HUDEP-2 (cell line): ENCODE results near the gene NOX3.
"Not testable (repeated sequence)": the region's sequence is repeated elsewhere in the genome, so short reads cannot be mapped to it uniquely, and the experiment has no call there.

Experiments
- DNase-seq, 76 experiments: peaks; one replicate each; lab custom pipeline; 2025; ENCODE audit not compliant: unreplicated experiment in 76 of 76; lab: John Stamatoyannopoulos, UW

Gene NOX3

DNA sequence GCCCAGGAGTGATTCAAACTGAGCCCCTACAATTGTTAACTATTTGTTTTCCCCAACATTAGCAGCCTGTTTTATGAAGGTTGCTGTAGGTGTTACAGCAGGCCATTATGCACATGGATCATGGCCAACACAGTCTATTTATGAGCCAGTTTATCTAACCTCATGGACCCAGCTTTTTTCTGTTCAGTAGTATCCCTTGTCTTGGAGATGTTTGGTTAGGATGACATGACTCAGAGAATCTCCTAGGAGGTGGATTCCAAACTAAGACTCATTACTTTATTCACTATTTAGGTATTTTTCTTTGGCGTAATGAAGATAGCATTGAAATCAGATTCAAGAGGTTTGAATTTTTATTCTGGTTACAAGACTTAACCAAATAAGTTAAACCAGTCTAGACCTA lies 78.6 kb downstream of the NOX3 start:
- DNase-seq: no peak

DNA sequence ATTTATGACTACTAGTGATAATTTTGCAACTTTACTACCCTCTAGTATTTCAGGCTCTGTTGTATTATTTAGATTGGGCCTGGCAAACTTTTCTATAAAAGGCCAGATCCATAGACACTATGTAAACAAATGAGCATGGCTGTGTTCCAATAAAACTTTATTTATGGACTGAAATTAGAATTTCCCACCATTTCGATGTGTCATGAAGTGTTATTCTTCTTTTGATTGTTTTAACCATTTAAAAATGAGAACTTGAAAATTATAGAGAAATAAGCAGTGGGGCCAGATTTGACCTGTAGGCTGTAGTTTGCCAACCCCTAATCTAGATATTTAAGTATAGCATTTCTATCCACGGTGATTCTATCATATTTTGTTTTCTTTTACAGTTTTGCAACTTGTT lies 79.8 kb downstream of the NOX3 start:
- no peak for DNase-seq

DNA sequence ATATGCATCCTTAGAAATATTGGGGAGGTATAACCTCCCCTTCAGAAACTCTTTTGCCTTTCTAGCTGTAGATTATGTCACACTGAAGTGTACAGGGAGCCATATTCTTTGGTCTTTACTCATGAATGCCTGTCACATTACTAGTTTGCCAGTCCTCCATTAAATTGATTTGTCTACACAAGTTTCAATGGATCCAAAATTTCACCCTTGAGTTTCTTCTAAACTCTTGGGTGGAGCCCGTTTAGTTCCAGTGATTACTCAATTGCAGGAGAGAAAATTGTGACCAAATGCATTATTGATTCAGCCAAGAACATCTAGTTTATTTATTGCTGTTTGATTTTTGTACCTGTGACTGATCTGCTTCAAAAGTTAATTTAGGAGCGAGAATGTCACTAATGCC lies 81.0 kb downstream of the NOX3 start:
- no peak for DNase-seq

DNA sequence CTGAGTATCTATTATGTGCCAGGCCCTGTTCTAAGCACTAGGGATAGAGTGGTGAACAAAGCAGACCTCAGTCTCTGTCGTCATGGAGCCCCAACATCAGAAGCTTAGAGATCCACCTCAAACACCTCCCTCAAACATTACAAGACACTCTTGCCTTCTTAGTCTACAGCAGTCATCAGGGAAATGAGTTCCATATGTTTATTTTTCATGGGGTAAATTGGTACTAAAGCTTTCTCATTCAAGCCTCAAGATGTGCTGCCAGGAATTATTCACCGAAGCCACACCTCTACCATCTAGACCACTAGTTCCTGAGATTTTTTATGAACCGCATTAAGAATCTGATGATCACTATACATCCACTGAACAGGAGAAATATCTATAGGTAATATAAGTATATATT lies 82.4 kb downstream of the NOX3 start:
- DNase-seq: no peak

DNA sequence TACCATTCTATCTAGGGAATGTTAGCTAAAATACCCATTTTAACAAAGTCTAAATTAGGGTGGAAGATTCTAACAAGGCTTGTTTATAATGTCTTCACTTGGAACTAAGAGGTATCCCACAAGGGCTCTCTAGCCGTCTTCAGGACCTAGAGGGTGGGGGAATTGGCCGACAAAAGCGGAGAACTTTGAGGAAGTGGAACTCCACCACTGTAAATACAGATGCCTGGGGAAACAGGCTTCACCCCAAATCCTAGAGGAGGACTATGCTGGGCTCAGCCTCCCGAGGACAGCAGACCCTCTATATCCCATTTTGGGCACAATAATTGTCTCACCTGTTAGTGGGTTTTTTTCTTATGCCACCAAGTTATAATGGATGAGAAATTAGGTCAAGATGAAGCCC lies 83.4 kb downstream of the NOX3 start:
- DNase-seq: no peak

DNA sequence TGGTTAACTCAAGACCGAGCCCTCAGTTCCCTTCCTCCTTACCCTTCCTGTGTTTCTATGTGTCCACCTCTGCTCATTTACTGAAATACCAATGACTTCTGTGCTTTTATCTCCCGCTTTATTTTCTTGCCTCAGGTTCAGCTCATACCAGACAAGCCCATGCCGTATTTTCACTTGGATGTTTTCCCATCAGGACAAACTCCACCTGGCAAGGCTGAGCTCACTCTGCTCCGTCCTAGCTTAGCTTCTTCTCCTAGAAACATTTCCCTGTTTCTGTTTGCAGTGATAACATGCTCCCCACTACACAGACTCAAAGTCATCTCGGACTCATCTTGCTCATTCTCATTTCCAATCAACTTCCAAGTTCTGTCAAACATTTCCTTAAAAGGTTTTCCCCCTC lies 84.4 kb downstream of the NOX3 start:
- no peak for DNase-seq

DNA sequence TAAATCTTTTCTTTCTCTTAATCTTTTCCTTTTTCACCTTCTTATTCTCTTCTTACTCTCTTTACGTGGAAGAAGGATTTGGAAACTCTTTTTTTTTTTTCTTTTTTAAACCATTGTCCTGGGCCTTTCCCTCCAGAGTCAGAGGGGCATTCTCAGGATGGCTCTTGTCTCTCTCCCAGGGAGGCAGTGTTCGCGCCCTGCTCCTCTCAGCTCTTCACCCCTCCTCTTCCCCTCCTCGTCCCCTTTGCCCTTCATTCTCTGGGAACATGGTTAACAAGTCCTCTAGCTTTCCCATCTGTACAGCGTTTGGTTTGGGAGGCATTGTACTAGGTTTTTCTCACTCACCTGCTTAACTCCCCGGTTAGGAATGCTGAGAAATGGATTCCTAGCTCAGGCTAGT lies 89.3 kb downstream of the NOX3 start:
- no peak for DNase-seq

DNA sequence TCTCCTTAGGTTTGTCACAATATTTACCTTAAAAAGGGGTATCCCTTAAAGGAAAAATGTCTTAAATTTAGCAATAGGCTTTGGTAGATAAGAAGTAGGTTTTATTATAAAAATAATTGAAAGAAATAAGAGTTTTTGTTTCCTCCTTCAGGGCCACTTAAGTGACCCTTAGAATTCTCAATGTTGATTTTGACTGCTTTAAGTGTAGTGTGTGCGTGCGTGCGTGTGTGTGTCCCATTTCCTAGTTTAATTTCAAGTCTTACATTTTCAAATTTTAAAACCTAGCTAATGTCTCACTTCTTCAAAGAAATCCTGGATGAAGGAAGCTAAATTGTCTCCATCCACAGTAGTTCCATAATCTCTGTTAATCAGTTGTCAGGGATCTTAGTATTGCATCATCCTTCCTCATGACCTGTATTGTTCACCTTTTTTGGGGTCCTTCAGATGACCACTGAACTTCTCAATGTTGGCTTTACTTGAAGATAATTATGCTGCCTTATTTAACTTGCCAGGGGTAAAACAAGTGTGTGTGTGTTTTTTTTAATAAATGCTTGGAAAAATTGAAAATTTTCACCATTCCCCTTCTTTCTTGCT lies 90.7 kb downstream of the NOX3 start:
- DNase-seq: no peak

DNA sequence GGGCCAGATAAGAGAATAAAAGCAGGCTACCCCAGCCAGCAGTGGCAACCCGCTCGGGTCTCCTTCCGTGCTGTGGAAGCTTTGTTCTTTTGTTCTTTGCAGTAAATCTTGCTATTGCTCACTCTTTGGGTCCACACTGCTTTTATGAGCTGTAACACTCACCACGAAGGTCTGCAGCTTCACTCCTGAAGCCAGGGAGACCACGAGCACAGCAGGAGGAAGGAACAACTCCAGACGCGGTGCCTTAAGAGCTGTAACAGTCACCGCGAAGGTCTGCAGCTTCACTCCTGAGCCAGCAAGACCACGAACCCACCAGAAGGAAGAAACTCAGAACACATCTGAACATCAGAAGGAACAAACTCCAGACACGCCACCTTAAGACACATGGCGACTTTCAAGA lies 91.6 kb downstream of the NOX3 start:
- DNase-seq: not testable (repeated sequence)

DNA sequence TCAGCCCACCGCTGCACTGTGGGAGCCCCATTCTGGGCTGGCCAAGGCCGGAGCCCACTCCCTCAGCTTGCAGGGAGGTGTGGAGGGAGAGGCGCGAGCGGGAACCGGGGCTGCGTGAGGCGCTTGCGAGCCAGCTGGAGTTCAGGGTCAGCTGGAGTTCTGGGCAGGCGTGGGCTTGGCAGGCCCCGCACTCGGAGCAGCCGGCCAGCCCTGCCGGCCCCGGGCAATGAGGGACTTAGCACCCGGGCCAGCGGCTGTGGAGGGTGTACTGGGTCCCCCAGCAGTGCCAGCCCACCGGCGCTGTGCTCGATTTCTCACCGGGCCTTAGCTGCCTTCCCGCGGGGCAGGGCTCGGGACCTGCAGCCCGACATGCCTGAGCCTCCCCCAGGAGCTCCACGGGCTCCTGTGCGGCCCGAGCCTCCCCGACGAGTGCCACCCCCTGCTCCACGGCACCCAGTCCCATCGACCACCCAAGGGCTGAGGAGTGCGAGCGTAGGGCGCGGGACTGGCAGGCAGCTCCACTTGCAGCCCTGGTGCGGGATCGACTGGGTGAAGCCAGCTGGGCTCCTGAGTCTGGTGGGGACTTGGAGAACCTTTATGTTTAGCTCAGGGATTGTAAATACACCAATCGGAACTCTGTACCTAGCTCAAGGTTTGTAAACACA lies 92.5 kb downstream of the NOX3 start:
- not testable (repeated sequence) for DNase-seq

DNA sequence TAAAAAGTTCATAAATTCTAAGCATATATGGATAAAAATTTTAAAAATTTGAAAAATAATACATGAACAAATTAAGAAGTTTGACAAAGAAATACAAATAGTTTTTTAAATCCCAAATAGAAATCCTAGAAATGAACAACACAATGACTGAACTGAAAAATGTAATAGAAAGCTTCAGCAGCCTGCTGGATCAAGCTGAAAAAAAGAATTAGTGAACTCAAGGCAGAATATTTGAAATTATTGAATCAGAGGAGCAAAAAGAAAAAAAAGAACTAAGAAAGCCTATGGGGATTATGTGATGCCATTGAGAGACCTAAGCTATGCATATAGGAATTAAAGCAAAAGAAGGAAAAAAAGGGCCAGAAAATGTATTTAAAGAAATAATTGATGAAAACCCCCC lies 101.5 kb downstream of the NOX3 start:
- no peak for DNase-seq

DNA sequence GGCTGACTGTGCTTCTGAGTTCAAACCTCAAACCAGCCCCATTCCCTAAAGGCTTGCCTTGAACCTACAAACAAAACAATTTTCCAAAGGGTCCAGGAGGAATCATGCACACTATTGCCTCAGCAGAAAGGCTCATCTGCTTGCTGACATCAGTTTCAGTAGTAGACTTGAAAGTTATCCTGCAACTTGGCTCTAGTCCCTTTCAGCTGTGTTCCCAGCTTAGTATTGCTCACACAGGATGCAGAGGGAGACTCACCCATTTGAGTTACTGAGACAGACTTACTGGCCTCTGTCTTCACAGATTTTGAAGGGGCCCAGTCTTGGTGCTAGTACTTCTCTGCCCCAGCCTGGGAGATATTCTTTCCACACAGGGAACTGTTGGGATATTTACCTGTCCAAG lies 102.8 kb downstream of the NOX3 start:
- no peak for DNase-seq

DNA sequence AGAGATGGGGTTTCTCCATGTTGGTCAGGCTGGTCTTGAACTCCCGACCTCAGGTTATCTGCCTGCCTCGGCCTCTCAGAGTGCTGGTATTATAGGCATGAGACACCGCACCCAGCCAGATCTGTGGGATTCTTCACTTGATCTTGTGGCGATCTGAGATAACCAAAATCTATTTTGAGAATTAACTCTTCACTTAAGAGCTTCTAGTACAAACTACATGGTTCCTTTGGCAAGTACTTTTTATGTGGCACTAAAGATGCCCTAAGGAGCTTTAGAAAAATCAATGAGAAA lies 103.6 kb downstream of the NOX3 start:
- DNase-seq: no peak

DNA sequence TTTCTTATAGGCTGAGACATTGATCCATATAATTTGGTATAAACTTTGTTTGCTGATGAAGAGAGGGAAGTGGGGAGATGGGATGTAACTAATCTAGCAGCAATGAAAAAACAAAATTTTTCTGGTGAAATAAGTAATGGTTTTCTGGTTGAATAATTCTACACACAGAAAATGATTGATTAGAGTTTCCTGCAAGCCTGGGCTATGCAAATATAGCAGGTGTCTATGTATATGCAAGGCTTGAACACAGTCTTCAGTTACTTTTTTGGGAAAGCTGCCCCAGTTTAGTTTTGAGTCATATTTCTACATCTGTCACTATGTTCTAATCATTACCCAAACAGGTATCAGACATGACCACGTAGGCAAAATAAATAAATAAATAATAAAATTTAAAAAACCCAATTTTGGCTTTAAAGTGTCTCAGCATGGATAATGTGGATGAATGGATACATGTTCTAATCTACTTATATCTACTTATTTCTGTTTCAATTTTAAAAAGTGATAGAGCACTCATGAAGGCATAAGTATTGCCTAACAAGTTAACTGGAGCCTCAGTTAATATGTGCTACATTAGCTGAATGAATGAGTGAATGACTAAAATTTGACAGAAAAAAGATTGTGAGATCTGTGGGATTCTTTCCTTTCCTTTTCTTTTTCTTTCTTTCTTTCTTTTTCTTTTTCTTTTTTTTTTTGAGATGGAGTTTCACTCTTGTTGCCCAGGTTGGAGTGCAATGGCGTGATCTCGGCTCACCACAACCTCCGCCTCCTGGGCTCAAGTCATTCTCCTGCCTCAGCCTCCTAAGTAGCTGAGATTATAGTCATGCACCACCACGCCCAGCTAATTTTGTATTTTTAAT lies 104.1 kb downstream of the NOX3 start:
- DNase-seq: no peak

DNA sequence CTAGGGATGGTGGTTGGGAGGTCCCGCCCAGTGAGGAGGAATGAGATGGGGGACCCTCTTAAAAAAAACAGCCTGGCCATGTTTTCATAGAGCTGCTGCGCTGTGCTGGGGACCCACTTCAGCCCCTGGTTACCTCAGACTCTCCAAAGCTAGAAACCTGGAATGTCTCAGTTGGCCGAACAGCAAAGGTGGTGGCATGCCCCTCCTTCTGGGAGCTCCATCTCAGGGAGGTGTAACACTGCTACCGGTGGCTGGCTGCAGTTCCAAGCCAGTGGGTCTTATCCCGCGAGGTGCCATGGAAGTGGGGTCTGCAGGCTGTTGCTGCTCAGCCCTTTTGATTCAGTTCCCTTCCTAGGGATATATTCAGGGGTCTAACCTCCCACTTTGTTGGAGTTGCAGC lies 105.7 kb downstream of the NOX3 start:
- no peak for DNase-seq

DNA sequence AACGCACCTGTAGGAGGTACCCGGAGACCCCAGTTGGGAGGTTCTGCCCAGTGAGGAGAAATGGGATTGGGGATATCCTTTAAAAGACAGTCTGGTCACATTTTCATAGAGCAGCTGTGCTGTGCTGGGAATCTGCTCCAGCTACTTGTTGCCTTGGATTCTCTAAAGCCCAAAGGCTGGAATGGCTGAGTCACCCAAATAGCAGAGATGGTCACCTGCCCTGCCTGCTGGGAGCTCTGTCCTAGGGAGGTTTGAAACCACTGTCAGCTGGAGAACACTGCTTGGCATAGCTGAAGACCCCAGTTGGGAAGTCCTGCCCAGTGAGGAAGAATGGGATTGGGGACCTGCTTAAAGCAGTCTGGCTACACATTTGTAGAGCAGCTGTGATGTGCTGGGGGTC lies 106.5 kb downstream of the NOX3 start:
- DNase-seq: no peak

DNA sequence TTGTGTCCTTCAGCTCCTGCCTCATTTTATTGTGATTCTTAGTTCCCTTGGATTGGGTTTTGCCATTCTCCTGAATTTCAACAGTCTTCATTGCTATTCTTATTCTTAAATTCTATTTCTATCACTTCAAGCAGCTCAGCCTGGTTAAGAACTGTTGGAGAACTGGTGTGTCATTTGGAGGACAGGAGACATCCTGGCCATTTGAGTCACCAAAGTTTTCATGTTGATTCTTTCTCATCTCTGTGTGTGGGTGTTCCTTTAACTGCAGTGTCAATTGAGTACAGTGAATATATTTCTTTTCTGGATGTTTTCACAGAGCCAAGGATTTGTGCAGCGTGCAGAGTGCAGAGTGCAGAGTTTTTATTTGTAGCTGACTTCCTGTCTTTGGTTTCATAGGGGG lies 107.8 kb downstream of the NOX3 start:
- no peak for DNase-seq

DNA sequence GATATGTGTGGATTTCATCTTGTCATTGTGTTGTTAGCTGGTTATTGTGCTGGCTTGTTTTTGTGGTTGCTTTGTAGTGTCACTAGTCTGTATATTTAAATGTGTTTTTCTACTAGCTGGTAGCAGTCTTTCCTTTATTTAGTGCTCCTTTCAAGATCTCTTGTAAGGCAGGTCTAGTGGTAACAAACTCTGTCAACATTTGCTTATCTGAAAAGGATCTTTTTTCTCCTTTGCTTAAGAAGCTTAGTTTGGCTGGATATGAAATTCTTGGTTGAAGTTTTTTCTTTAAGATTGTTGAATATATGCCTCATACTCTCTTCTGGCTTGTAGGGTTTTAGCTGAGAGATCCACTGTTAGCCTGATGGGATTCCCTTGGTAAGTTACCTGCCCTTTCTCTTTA lies 108.7 kb downstream of the NOX3 start:
- no peak for DNase-seq
